ENCODE measurements around the gene ZNF777.
"Not testable (repeated sequence)": the region's sequence is repeated elsewhere in the genome, so short reads cannot be mapped to it uniquely, and the experiment has no call there.

ZNF777 gene

DNA sequence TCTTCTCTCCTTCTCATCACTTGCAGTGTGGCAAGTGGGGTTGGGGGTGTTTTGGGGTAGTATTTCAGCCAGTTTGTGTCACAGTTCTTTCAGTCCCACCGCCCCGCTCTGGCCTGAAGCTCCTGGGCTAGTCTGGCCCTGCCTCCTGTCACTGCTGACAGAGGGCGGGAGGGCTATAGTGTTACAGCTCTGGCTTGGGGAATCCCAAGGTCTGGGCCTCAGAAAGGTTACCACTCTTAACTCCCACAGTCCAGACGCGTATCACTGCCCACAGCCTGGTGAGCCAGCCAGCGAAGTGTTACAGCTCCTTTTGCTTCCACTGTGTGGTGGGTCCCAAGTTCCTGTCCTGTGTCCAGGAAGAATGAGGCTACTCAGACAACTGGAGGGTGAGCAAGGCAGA is 56.0 kb downstream of the ZNF777 start:
- DNase-seq: no peak

GRCh38 chr7:149404396-149404795 is 56.5 kb downstream of the ZNF777 start:
- DNase-seq: no peak

GRCh38 chr7:149398195-149398820 is 62.6 kb downstream of the ZNF777 start:
- DNase-seq: no peak

- DNase-seq: no peak
Measured at GRCh38 chr7:149397470-149398043, 63.3 kb downstream of the ZNF777 start.

- DNase-seq: not testable (repeated sequence)
Measured at GRCh38 chr7:149388550-149389335, 72.1 kb downstream of the ZNF777 start.

DNA sequence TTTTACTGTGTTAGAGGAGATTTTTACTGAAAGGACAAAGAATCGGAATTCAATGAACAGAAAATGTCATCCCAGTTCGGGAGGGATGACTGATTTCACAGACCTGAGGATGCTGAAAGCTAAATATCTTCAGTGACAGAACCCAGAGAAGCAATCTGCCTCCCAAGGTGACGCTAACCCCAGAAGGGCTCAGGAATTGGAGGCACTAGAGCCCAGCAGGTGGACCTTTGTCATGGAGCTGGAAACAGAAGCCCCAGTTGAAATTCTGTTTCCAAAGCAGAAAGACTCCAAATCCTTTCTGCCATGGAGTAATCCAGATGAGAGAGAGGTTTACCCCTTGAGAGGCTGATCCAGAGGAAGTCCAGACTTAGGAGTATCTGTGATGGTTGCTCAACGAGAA is 74.3 kb downstream of the ZNF777 start:
- not testable (repeated sequence) for DNase-seq

GRCh38 chr7:149385195-149385950 is 75.5 kb downstream of the ZNF777 start:
- no peak for DNase-seq
